Mesothelial cell of epicardium (in vitro differentiated cells): Measurements from ENCODE around the gene LRRC4. TPM values are rescaled to one million over a fixed set of nuclear protein-coding genes. Genes with fewer than 3 reads are reported as not detected.

Source experiments
- DNase-seq, 2 experiments: peaks; one replicate each; pipeline ENCODE4 v3.0.0; 2021; ENCODE audit warnings: low spot score in 2 of 2; ENCODE audit not compliant: unreplicated experiment in 2 of 2
- H3K27ac Mint-ChIP-seq: 2 replicates; pipeline ENCODE4 v1.8.0; 2021; ENCODE audit warnings: mixed read lengths
- H3K27me3 Mint-ChIP-seq: 2 replicates; pipeline ENCODE4 v1.8.0; 2021; ENCODE audit warnings: low read depth, mixed read lengths
- H3K36me3 Mint-ChIP-seq: 2 replicates; pipeline ENCODE4 v1.8.0; 2021; ENCODE audit warnings: mixed read lengths
- H3K4me1 Mint-ChIP-seq: 2 replicates; pipeline ENCODE4 v1.8.0; 2021; ENCODE audit warnings: mixed read lengths
- H3K4me3 Mint-ChIP-seq: 2 replicates; pipeline ENCODE4 v1.8.0; 2021; ENCODE audit warnings: mild to moderate bottlenecking, moderate library complexity, mixed read lengths
- H3K9me3 Mint-ChIP-seq: 2 replicates; pipeline ENCODE4 v1.8.0; 2021; ENCODE audit warnings: mixed read lengths
- CTCF ChIP-seq: fragments of 200-600 bp; sonication (generic); IDR thresholded peaks from one replicate; pipeline ENCODE4 v1.5.0; 2021; ENCODE audit warnings: antibody characterized with exemption; ENCODE audit not compliant: unreplicated experiment
- total RNA-seq: library from RNA; stranded (reverse); gene quantifications from 3 replicates; pipeline ENCODE4 v1.2.1, GENCODE V29; 2021

The LRRC4 gene
- total RNA-seq, 1 donor from 2014 or later: 3.2 TPM

- DNase-seq: no peak
- no peak overlapping the region for H3K4me3 Mint-ChIP-seq
- no peak for TF ChIP-seq CTCF
- peaks cover 2% of the 10 kb centered on the region for H3K4me1 Mint-ChIP-seq
- H3K9me3 Mint-ChIP-seq: no peaks in the 10 kb centered on the region
- no peaks in the 10 kb centered on the region for H3K36me3 Mint-ChIP-seq
- H3K27me3 Mint-ChIP-seq: no peaks in the 10 kb centered on the region
- no peak overlapping the region for H3K27ac Mint-ChIP-seq
Observed at GRCh38 chr7:128010391-128011127, 20.7 kb downstream of the LRRC4 start.

- no peak overlapping the region for H3K27ac Mint-ChIP-seq
- H3K4me1 Mint-ChIP-seq: peaks cover 6% of the 10 kb centered on the region
- no peak overlapping the region for H3K4me3 Mint-ChIP-seq
- DNase-seq: no peak
- no peaks in the 10 kb centered on the region for H3K36me3 Mint-ChIP-seq
- TF ChIP-seq CTCF: no peak
- H3K9me3 Mint-ChIP-seq: no peaks in the 10 kb centered on the region
- H3K27me3 Mint-ChIP-seq: no peaks in the 10 kb centered on the region
Observed at GRCh38 chr7:128008744-128009143, 22.5 kb downstream of the LRRC4 start.

- Mint-ChIP-seq H3K27ac (no peak overlapping the region), H3K4me3 (no peak overlapping the region), H3K27me3 (no peaks in the 10 kb centered on the region), H3K36me3 (no peaks in the 10 kb centered on the region), H3K9me3 (no peaks in the 10 kb centered on the region), H3K4me1 (peaks cover 6% of the 10 kb centered on the region)
- no peak for DNase-seq
- TF ChIP-seq CTCF: no peak
Observed at GRCh38 chr7:128008141-128008540, 23.1 kb downstream of the LRRC4 start.

GRCh38 chr7:128007303-128007680 lies 23.9 kb downstream of the LRRC4 start:
- H3K27me3 Mint-ChIP-seq: no peaks in the 10 kb centered on the region
- H3K9me3 Mint-ChIP-seq: no peaks in the 10 kb centered on the region
- no peak for DNase-seq
- H3K4me3 Mint-ChIP-seq: no peak overlapping the region
- peaks cover 6% of the 10 kb centered on the region for H3K4me1 Mint-ChIP-seq
- TF ChIP-seq CTCF: no peak
- H3K36me3 Mint-ChIP-seq: peaks cover 2% of the 10 kb centered on the region
- no peak overlapping the region for H3K27ac Mint-ChIP-seq

- Mint-ChIP-seq H3K36me3 (peaks cover 5% of the 10 kb centered on the region), H3K4me1 (peaks cover 6% of the 10 kb centered on the region), H3K27ac (no peak overlapping the region), H3K4me3 (no peak overlapping the region), H3K9me3 (no peaks in the 10 kb centered on the region), H3K27me3 (no peaks in the 10 kb centered on the region)
- no peak for TF ChIP-seq CTCF
- DNase-seq: no peak
Observed at GRCh38 chr7:128006550-128007302, 24.5 kb downstream of the LRRC4 start.
